ENCODE data around the gene STK32A. TPM values are rescaled to one million over a fixed set of nuclear protein-coding genes. Genes with fewer than 3 reads are reported as not detected.

Gene STK32A
- total RNA-seq, 1 experiment from 2014 or later, result 1.3 TPM

GRCh38 chr5:147411359-147412319, 176.8 kb downstream of the STK32A start:
- Histone ChIP-seq H3K23ac (ENCODE audit: insufficient read length, low read depth, low read length) (no peak overlapping the region), H3K18ac (ENCODE audit: insufficient read length, low read depth, low read length) (no peak overlapping the region), H2BK15ac (ENCODE audit: low read depth, low read length) (no peak overlapping the region), H2AFZ (ENCODE audit: low read length) (no peak overlapping the region), H3K9ac (ENCODE audit: extremely low read depth, insufficient read length, low read length) (no peak overlapping the region), H3K9me3 (ENCODE audit: control insufficient read depth, low read depth, low read length) (no peaks in the 10 kb centered on the region), H2BK120ac (ENCODE audit: low read depth, low read length, poor library complexity, severe bottlenecking) (no peak overlapping the region), H3K4me1 (ENCODE audit: insufficient read depth, low read length) (no peaks in the 10 kb centered on the region), H3K56ac (ENCODE audit: insufficient read length, low read depth, low read length) (no peak overlapping the region), H3K23me2 (ENCODE audit: insufficient read length, low read depth, low read length, poor library complexity, severe bottlenecking) (no peaks in the 10 kb centered on the region), H2BK12ac (ENCODE audit: insufficient read length, low read depth, low read length) (no peak overlapping the region), H3K27me3 (ENCODE audit: insufficient read depth, low read length) (no peaks in the 10 kb centered on the region), H2BK20ac (ENCODE audit: low read depth, low read length, poor library complexity, severe bottlenecking) (no peak overlapping the region), H3K27ac (ENCODE audit: insufficient read length, low read depth, low read length) (no peak overlapping the region), H3K14ac (ENCODE audit: insufficient read depth, low read length) (no peak overlapping the region), H4K8ac (replicated peaks; ENCODE audit: insufficient read length, low read depth, low read length) (no peak overlapping the region), H4K5ac (ENCODE audit: insufficient read length, low read depth, low read length) (no peak overlapping the region), H4K20me1 (ENCODE audit: control insufficient read depth, insufficient read depth, insufficient read length) (no peaks in the 10 kb centered on the region), H2AK5ac (ENCODE audit: insufficient read length, low read length) (no peak overlapping the region), H4K91ac (ENCODE audit: insufficient read length, low read depth, low read length) (no peak overlapping the region), H3T11ph (ENCODE audit: low read length) (no peak overlapping the region), H3K4ac (ENCODE audit: low read depth, low read length) (no peak overlapping the region), H3K79me2 (ENCODE audit: insufficient read depth, low read length) (no peaks in the 10 kb centered on the region), H2BK5ac (ENCODE audit: insufficient read length, low read length) (no peak overlapping the region), H3K4me2 (ENCODE audit: insufficient read depth, insufficient read length, low read length) (no peak overlapping the region), H3K79me1 (ENCODE audit: insufficient read depth, low read depth, low read length, poor library complexity, severe bottlenecking) (peaks cover 6% of the 10 kb centered on the region)
- Mint-ChIP-seq H3K27ac (peak overlapping the region in 1 of 3 experiments; percentile 18; a peak in 2 of 7 replicates), H3K36me3 (ENCODE audit: insufficient read depth in 1 of 3, low read depth in 3 of 3) (peaks cover 80 to 100% (median 98%) of the 10 kb centered on the region in 3 experiments), H3K4me3 (no peak overlapping the region), H3K4me1 (peaks cover 0 to 3% of the 10 kb centered on the region in 2 experiments; a peak in 1 of 4 replicates), H3K9me3 (no peaks in the 10 kb centered on the region), H3K27me3 (ENCODE audit: low read depth) (no peaks in the 10 kb centered on the region; the same call in 1 of the 2 replicates)
- no peak for TF ChIP-seq CTCF (conservative IDR thresholded peaks at IDR 0.05)
- WGBS (ENCODE audit: extremely low coverage, insufficient read length, low lambda C conversion rate), result no CpG with 5 or more reads among the region's 8 CpGs
- DNase-seq, result no peak

All from H9 (cell line).